ENCODE measurements around the gene CST8. TPM values are rescaled to one million over a fixed set of nuclear protein-coding genes. Genes with fewer than 3 reads are reported as not detected.

CST8 gene
- total and polyA plus RNA-seq, 7 donors: not detected

DNA sequence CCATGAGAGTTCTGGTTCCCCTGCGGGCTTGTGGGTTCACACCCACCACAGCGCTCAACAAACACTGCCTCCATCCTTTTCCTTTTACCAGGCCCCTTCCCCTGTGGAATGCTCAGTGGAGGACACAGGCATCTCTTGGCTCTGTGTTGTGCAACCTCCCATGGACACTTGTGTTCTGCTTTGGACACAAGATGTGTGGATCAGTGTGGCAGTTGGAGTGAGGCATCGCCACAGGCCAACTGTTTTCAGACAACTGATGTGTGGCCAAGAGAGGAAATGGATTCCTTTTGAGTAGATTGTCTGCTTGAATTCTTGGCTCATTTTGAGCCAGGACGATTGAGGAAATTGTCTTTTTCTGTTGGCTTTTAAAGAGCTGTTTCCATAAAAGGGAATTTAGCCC, 26.8 kb downstream of the CST8 start:
- WGBS, 3 donors: 66 to 70% (median 67%) methylated on average over 4 of the region's 4 CpGs

GRCh38 chr20:23519556-23519955, 28.6 kb downstream of the CST8 start:
- no peak for DNase-seq
- WGBS, 3 donors: 50 to 58% (median 55%) methylated on average over 6 of the region's 6 CpGs
- intact Hi-C loops (cut with DNase I): no loop called here
- H3K27me3 ChIP-seq (ENCODE audit: insufficient read depth in 3 of 3, low read length in 2 of 3): no peaks in the 10 kb centered on the region
- no peak overlapping the region for H3K4me3 ChIP-seq
- no peaks in the 10 kb centered on the region for H3K4me1 ChIP-seq
- H3K27ac ChIP-seq: no peak overlapping the region
- TF ChIP-seq CTCF (IDR thresholded peaks at IDR 0.05): no peak
- no peaks in the 10 kb centered on the region for H3K9me3 ChIP-seq
- H3K36me3 ChIP-seq (ENCODE audit: insufficient read depth in 1 of 2, low read depth in 1 of 2): no peaks in the 10 kb centered on the region
- ATAC-seq: no peak

More for the DNA sequence above, 26.8 kb downstream of the CST8 start:
- TF ChIP-seq CTCF (IDR thresholded peaks at IDR 0.05): no peak
- Histone ChIP-seq H3K27me3 (ENCODE audit: insufficient read depth in 3 of 3, low read length in 2 of 3) (no peaks in the 10 kb centered on the region), H3K9me3 (no peaks in the 10 kb centered on the region), H3K4me1 (no peaks in the 10 kb centered on the region), H3K36me3 (ENCODE audit: insufficient read depth in 1 of 2, low read depth in 1 of 2) (no peaks in the 10 kb centered on the region), H3K27ac (no peak overlapping the region), H3K4me3 (no peak overlapping the region)
- intact Hi-C loops (cut with DNase I): no loop called here
- DNase-seq (no peak), ATAC-seq (no peak)

GRCh38 chr20:23520185-23520584, 29.3 kb downstream of the CST8 start:
- Histone ChIP-seq H3K36me3 (ENCODE audit: insufficient read depth in 1 of 2, low read depth in 1 of 2) (no peaks in the 10 kb centered on the region), H3K27ac (no peak overlapping the region), H3K9me3 (no peaks in the 10 kb centered on the region), H3K27me3 (ENCODE audit: insufficient read depth in 3 of 3, low read length in 2 of 3) (no peaks in the 10 kb centered on the region), H3K4me3 (no peak overlapping the region), H3K4me1 (no peaks in the 10 kb centered on the region)
- no peak for ATAC-seq
- DNase-seq: no peak
- 63 to 75% (median 70%) methylated on average over 2 of the region's 2 CpGs for WGBS, 3 donors
- intact Hi-C loops (cut with DNase I): no loop called here
- no peak for TF ChIP-seq CTCF (IDR thresholded peaks at IDR 0.05)

DNA sequence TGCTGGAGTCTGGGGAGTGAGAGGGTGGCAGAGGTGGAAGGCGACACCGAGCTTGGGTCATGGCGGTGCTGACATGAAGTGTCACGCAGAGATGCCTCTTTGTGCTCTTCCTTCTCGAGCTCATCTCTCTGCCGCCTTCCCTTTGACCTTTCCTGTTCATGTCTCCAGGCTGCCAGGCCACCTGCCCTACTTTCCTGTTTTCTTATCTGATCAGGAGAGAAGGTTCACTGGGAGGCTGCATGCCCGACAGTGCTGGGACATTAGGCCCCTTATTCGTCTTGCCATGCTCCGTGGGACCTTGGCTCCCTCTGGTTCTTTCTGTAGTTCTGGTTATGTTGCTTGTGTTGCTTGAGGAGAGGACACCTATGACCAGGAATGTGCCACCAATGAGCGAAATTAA, 33.2 kb downstream of the CST8 start:
- Histone ChIP-seq H3K4me3 (no peak overlapping the region), H3K9me3 (no peaks in the 10 kb centered on the region), H3K27me3 (ENCODE audit: insufficient read depth in 3 of 3, low read length in 2 of 3) (no peaks in the 10 kb centered on the region), H3K36me3 (ENCODE audit: insufficient read depth in 1 of 2, low read depth in 1 of 2) (no peaks in the 10 kb centered on the region), H3K4me1 (no peaks in the 10 kb centered on the region), H3K27ac (no peak overlapping the region)
- DNase-seq: no peak
- 81 to 86% (median 86%) methylated on average over 10 of the region's 10 CpGs for WGBS, 3 donors
- ATAC-seq: no peak
- intact Hi-C loops (cut with DNase I): no loop called here
- no peak for TF ChIP-seq CTCF (IDR thresholded peaks at IDR 0.05)

- Histone ChIP-seq H3K27me3 (ENCODE audit: insufficient read depth in 3 of 3, low read length in 2 of 3) (no peaks in the 10 kb centered on the region), H3K9me3 (no peaks in the 10 kb centered on the region), H3K4me3 (no peak overlapping the region), H3K36me3 (ENCODE audit: insufficient read depth in 1 of 2, low read depth in 1 of 2) (no peaks in the 10 kb centered on the region), H3K4me1 (no peaks in the 10 kb centered on the region), H3K27ac (no peak overlapping the region)
- ATAC-seq (no peak), DNase-seq (no peak)
- whole genome bisulfite sequencing, 3 donors: 99 to 100% (median 100%) methylated on average over 1 of the region's 1 CpG
- TF ChIP-seq CTCF (IDR thresholded peaks at IDR 0.05): no peak
- intact Hi-C loops (cut with DNase I): no loop called here
These were observed 35.9 kb downstream of the CST8 start for GRCh38 chr20:23526850-23527249.
